GM12873 (cell line): ENCODE results near the gene CCDC24.

Experiments used
- CTCF ChIP-seq: IDR thresholded peaks from 2 replicates; pipeline ENCODE4 v1.5.1; 2012; ENCODE audit warnings: low read depth, mild to moderate bottlenecking, moderate library complexity, low read length, control low read depth; ENCODE audit not compliant: insufficient read depth; ENCODE audit errors: missing control alignments

Gene CCDC24

GRCh38 chr1:43973981-43974442 lies 17.4 kb upstream of the CCDC24 start:
- TF ChIP-seq CTCF, result no peak

DNA sequence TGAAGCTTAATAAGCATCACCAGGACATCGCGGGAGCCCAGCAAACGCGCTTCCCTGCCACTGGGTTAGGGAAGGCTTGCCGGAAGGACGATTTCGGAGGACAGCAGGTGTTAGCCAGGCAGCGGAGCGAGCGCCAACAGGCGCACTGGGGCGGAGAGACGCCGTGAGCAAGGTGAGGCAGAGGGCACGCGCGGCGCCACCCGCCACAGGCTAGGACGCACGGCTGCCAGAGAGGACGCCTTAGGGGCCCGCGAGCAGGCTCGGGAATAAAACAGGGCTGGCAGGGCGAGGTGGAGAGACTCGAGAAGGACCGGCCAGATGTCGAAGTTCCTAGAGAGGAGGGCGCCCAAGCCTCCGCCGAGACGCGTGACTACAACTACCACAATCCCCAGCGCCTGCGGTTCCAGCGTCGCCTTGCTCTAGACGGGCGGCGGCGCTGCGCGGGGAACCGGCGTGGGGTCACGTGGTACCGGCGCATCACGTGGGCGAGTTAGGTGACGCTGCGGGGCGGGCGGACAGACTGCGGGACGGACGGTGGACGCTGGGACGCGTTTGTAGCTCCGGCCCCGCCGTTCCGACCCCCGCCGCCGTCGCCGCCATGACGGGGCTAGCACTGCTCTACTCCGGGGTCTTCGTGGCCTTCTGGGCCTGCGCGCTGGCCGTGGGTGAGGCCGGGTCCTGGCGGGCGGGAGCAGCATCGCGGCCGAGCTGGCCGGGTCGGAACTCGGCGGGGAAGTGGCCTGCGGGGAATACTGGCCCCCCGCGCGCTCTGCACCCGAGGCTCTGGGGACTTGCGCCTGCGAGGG lies 16.8 kb upstream of the CCDC24 start, which contains the start of gene ATP6V0B:
TSS of gene ATP6V0B (plus strand) at position 518 of the 806 bp plus-strand sequence. CDS start at position 599, 81 bp downstream.
- TF ChIP-seq CTCF, result peak; percentile 4

DNA sequence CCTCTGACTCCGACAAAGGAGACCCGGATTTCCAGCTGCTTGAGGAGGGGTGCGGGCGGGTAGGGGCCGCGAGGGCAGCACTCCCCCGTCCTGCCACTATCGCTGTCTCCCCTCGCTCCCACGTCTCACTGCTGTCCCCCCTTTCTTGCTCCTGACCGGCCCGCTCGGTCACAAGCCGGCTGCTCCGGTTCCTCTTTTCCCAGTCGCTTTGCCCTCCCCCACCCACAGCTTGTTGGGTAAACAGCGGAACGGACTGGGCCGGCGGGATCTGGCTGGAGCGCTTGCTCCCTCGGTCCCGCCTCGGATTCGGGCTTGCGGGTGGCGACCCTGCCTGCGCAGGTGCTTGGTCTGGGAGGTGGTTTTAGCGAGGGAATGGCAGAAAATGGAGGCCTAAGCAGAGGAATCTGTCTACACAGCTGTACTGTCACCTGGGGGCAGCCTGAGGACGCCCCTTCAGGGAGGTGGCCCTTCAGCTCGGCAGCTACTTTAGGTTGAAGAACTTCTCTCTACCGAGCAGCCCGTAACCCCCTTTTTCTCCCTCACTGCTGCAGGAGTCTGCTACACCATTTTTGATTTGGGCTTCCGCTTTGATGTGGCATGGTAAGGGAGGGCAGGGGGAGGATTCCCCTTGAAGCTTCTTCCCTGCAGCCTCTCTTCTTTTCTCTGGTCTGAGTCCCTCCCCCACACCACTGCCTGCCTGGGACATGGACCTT lies 16.0 kb upstream of the CCDC24 start:
- no peak for TF ChIP-seq CTCF

- TF ChIP-seq CTCF, result no peak
Measured at GRCh38 chr1:43976045-43976444, 15.4 kb upstream of the CCDC24 start.

DNA sequence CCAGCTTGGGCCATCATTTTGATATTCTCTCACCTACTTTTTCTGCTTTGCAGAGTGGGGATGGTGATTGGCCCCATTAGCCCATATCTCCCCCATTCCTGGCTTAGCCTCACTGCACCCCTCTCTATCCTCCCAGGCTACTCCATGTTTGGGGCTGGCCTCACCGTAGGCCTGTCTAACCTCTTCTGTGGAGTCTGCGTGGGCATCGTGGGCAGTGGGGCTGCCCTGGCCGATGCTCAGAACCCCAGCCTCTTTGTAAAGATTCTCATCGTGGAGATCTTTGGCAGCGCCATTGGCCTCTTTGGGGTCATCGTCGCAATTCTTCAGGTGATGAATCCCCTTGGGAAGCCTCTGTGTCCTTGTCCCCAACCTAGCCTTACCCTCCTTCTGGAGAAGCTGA lies 14.5 kb upstream of the CCDC24 start:
- no peak for TF ChIP-seq CTCF

DNA sequence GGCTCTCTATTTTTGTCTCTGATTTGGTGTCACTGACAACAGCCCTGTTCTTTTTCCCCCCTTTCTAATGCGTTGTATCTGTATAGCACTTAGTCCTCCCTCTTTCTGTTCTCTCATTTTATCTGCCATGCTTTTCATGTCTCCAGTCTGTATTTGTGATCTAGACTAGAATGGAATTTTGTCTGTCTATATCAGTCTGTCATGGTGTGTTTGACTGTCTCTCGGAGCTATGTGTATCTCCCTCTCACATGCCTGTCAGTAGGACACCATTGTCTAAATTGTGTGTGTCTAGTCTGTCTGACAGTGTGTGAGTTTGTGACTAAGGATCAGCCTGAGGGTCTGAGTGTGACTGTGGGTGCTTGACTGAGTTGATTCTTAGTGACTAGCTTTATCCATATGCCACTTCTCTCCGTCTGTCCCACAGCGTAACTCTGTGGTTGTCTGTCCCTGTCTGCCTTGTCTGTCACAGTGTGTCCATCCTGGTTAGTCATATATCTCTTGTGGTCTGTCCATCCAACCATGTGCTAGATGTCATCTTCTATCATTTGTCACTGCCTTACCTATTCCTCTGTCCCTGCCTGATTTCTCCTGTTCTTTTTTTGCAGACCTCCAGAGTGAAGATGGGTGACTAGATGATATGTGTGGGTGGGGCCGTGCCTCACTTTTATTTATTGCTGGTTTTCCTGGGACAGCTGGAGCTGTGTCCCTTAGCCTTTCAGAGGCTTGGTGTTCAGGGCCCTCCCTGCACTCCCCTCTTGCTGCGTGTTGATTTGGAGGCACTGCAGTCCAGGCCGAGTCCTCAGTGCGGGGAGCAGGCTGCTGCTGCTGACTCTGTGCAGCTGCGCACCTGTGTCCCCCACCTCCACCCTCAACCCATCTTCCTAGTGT lies 13.8 kb upstream of the CCDC24 start:
- no peak for TF ChIP-seq CTCF

- TF ChIP-seq CTCF, result no peak
Measured at GRCh38 chr1:43978264-43978550, 13.2 kb upstream of the CCDC24 start.
